Activated gamma-delta T cell (primary cell): ENCODE measurements around the gene SCAANT1.

Source experiments
- DNase-seq: peaks from one replicate; lab custom pipeline; 2025; lab: John Stamatoyannopoulos, UW
- total RNA-seq, 2 donors: gene quantifications; one replicate each; lab custom pipeline; 2026; lab: John Stamatoyannopoulos, UW

Gene SCAANT1
- total RNA-seq: 0.04 to 0.15 reads per million in 2 donors

GRCh38 chr3:63911873-63912767 lies at the start of gene SCAANT1:
Gene SCAANT1, minus strand, starts transcription at chr3:63912383.
- DNase-seq: peak; percentile 72

GRCh38 chr3:63961891-63962290 lies 49.7 kb upstream of the SCAANT1 start:
- DNase-seq: no peak

- DNase-seq: no peak
Observed at GRCh38 chr3:63960048-63960711, 48.0 kb upstream of the SCAANT1 start.

- no peak for DNase-seq
Observed at GRCh38 chr3:63959146-63959545, 47.0 kb upstream of the SCAANT1 start.

GRCh38 chr3:63955830-63956545 lies 43.8 kb upstream of the SCAANT1 start:
- DNase-seq: no peak

GRCh38 chr3:63955036-63955650 lies 43.0 kb upstream of the SCAANT1 start:
- no peak for DNase-seq

GRCh38 chr3:63954182-63954581 lies 42.0 kb upstream of the SCAANT1 start:
- DNase-seq: no peak

- DNase-seq: no peak
Observed at GRCh38 chr3:63952248-63952594, 40.0 kb upstream of the SCAANT1 start.

GRCh38 chr3:63951492-63952247 lies 39.5 kb upstream of the SCAANT1 start:
- no peak for DNase-seq

GRCh38 chr3:63950698-63951097 lies 38.5 kb upstream of the SCAANT1 start:
- no peak for DNase-seq

- no peak for DNase-seq
Observed at GRCh38 chr3:63949005-63949404, 36.8 kb upstream of the SCAANT1 start.

GRCh38 chr3:63947594-63947993 lies 35.4 kb upstream of the SCAANT1 start:
- no peak for DNase-seq

GRCh38 chr3:63946753-63947152 lies 34.6 kb upstream of the SCAANT1 start:
- no peak for DNase-seq

GRCh38 chr3:63945558-63946096 lies 33.4 kb upstream of the SCAANT1 start:
- no peak for DNase-seq

- no peak for DNase-seq
Observed at GRCh38 chr3:63943678-63944077, 31.5 kb upstream of the SCAANT1 start.

- DNase-seq: no peak
Observed at GRCh38 chr3:63942528-63942927, 30.3 kb upstream of the SCAANT1 start.

GRCh38 chr3:63940389-63940757 lies 28.2 kb upstream of the SCAANT1 start:
- DNase-seq: no peak

- DNase-seq: no peak
Observed at GRCh38 chr3:63937661-63938651, 25.8 kb upstream of the SCAANT1 start.

GRCh38 chr3:63936925-63937324 lies 24.7 kb upstream of the SCAANT1 start:
- no peak for DNase-seq
